ENCODE results near the gene RPH3AL.
"Not testable (repeated sequence)": the region's sequence is repeated elsewhere in the genome, so short reads cannot be mapped to it uniquely, and the experiment has no call there.

RPH3AL gene

GRCh38 chr17:178292-179065 lies 174.1 kb downstream of the RPH3AL start:
- DNase-seq (ENCODE audit: low read depth), result no peak

GRCh38 chr17:177762-178161 lies 174.8 kb downstream of the RPH3AL start:
- no peak for DNase-seq (ENCODE audit: low read depth)

- DNase-seq (ENCODE audit: low read depth), result no peak
These were observed 175.5 kb downstream of the RPH3AL start for GRCh38 chr17:177155-177554.

- DNase-seq (ENCODE audit: low read depth), result no peak
These were observed 179.3 kb downstream of the RPH3AL start for GRCh38 chr17:173166-173911.

- DNase-seq (ENCODE audit: low read depth), result no peak
These were observed 180.2 kb downstream of the RPH3AL start for GRCh38 chr17:172401-172800.

GRCh38 chr17:171871-172270 lies 180.7 kb downstream of the RPH3AL start:
- no peak for DNase-seq (ENCODE audit: low read depth)

- DNase-seq (ENCODE audit: low read depth), result no peak
These were observed 182.4 kb downstream of the RPH3AL start for GRCh38 chr17:170130-170670.

- DNase-seq (ENCODE audit: low read depth), result not testable (repeated sequence)
These were observed 184.0 kb downstream of the RPH3AL start for GRCh38 chr17:168614-169013.

- DNase-seq (ENCODE audit: low read depth), result no peak
These were observed 186.7 kb downstream of the RPH3AL start for GRCh38 chr17:165939-166338.

GRCh38 chr17:164303-165235 lies 188.0 kb downstream of the RPH3AL start:
- DNase-seq (ENCODE audit: low read depth), result peak; percentile 36

- DNase-seq (ENCODE audit: low read depth), result no peak
These were observed 189.0 kb downstream of the RPH3AL start for GRCh38 chr17:163514-164098.

GRCh38 chr17:162689-163088 lies 189.9 kb downstream of the RPH3AL start:
- no peak for DNase-seq (ENCODE audit: low read depth)

All from amniotic epithelial cell (primary cell).